Activated CD8-positive, alpha-beta memory T cell treated with anti-CD3 and anti-CD28 coated beads, Interleukin-2, amount 50 U/mL, for 1 hour (primary cell): Measurements from ENCODE around the gene PAQR9.

Experiments
- DNase-seq: peaks from one replicate; pipeline ENCODE4 v3.0.0-alpha.2; 2020; ENCODE audit errors: extremely low read depth

Gene PAQR9

GRCh38 chr3:142915636-142916035 lies 47.8 kb downstream of the PAQR9 start:
- no peak for DNase-seq

- no peak for DNase-seq
Observed at GRCh38 chr3:142914286-142914811, 49.1 kb downstream of the PAQR9 start.

GRCh38 chr3:142913432-142913831 lies 50.0 kb downstream of the PAQR9 start:
- no peak for DNase-seq

GRCh38 chr3:142912402-142913172 lies 50.9 kb downstream of the PAQR9 start:
- DNase-seq = no peak
